WTC11 (cell line): ENCODE measurements around the gene PKDCC. TPM values are rescaled to one million over a fixed set of nuclear protein-coding genes. Genes with fewer than 3 reads are reported as not detected.

Experiments used
- ATAC-seq: fragments of 200-7000 bp; cut with Tn5 transposase; 2 replicates; pipeline ENCODE4 v1.10.0; 2021; ENCODE audit warnings: mild to moderate bottlenecking, moderate library complexity
- CTCF ChIA-PET: fragments of 300-600 bp; sonication (Branson Sonifier 250); formaldehyde crosslinking; loops from one replicate; lab custom pipeline; 2021; ENCODE audit warnings: antibody characterized with exemption; lab: Charles Lee
- POLR2A ChIA-PET: fragments of 350-600 bp; sonication (Branson Sonifier 250); formaldehyde crosslinking; loops from one replicate; lab custom pipeline; 2021; ENCODE audit warnings: antibody characterized with exemption; lab: Charles Lee
- DNase-seq: peaks from one replicate; pipeline ENCODE4 v3.0.0; 2021; ENCODE audit warnings: low spot score
- H3K27ac Mint-ChIP-seq: 2 replicates; pipeline ENCODE4 v1.8.0; 2021; ENCODE audit warnings: mixed read lengths
- H3K27me3 Mint-ChIP-seq: 2 replicates; pipeline ENCODE4 v1.8.0; 2021; ENCODE audit warnings: low read depth, mild to moderate bottlenecking, moderate library complexity, mixed read lengths
- H3K36me3 Mint-ChIP-seq: 2 replicates; pipeline ENCODE4 v1.8.0; 2021; ENCODE audit warnings: mixed read lengths
- H3K4me1 Mint-ChIP-seq: 2 replicates; pipeline ENCODE4 v1.8.0; 2022; ENCODE audit warnings: mixed read lengths
- H3K4me3 Mint-ChIP-seq: 2 replicates; pipeline ENCODE4 v1.8.0; 2021; ENCODE audit warnings: mild to moderate bottlenecking, moderate library complexity, mixed read lengths
- H3K9me3 Mint-ChIP-seq: 2 replicates; pipeline ENCODE4 v1.8.0; 2021; ENCODE audit warnings: mixed read lengths
- AFF4 ChIP-seq: sonication (generic); formaldehyde crosslinking; IDR thresholded peaks from 2 replicates; pipeline ENCODE4 v1.8.1; 2023; ENCODE audit warnings: mild to moderate bottlenecking, missing genetic modification reagents, borderline replicate concordance
- ATF3 ChIP-seq: sonication (generic); formaldehyde crosslinking; conservative IDR thresholded peaks from 2 replicates; pipeline ENCODE4 v1.8.1; 2022; ENCODE audit warnings: mild to moderate bottlenecking, missing genetic modification reagents
- HMGXB4 ChIP-seq: sonication (generic); formaldehyde crosslinking; IDR thresholded peaks from 2 replicates; pipeline ENCODE4 v1.8.1; 2023; ENCODE audit warnings: mild to moderate bottlenecking, moderate library complexity, missing genetic modification reagents
- NFATC4 ChIP-seq: fragments of 250-450 bp; sonication (Bioruptor Pico); IDR thresholded peaks from 2 replicates; pipeline ENCODE4 v1.9.0; 2021; ENCODE audit warnings: mild to moderate bottlenecking
- PREB ChIP-seq: sonication (generic); formaldehyde crosslinking; IDR thresholded peaks from 2 replicates; pipeline ENCODE4 v1.8.1; 2022; ENCODE audit warnings: mild to moderate bottlenecking, missing genetic modification reagents, moderate library complexity, borderline replicate concordance
- ZNF138 ChIP-seq: sonication (generic); formaldehyde crosslinking; conservative IDR thresholded peaks from 2 replicates; pipeline ENCODE4 v1.8.1; 2022; ENCODE audit warnings: mild to moderate bottlenecking, moderate library complexity, missing genetic modification reagents
- ZNF219 ChIP-seq: sonication (generic); formaldehyde crosslinking; IDR thresholded peaks from 2 replicates; pipeline ENCODE4 v1.8.0; 2023; ENCODE audit warnings: missing genetic modification reagents, mild to moderate bottlenecking, borderline replicate concordance
- ZNF317 ChIP-seq: sonication (generic); formaldehyde crosslinking; IDR thresholded peaks from 2 replicates; pipeline ENCODE4 v1.8.1; 2023; ENCODE audit warnings: low read depth, mild to moderate bottlenecking, moderate library complexity, missing genetic modification reagents, borderline replicate concordance
- ZNF396 ChIP-seq: fragments of 250-450 bp; sonication (Bioruptor Pico); IDR thresholded peaks from 2 replicates; pipeline ENCODE4 v1.8.0; 2021; ENCODE audit warnings: mild to moderate bottlenecking, moderate library complexity, borderline replicate concordance
- total RNA-seq: library from RNA; stranded (reverse); gene quantifications from 3 replicates; pipeline ENCODE4 v1.2.3, GENCODE V29; 2021
- TF ChIP-seq, protein P1 (sequence below): sonication (generic); formaldehyde crosslinking; IDR thresholded peaks from 2 replicates; pipeline ENCODE4 v1.8.0; 2023; ENCODE audit warnings: missing genetic modification reagents
- TF ChIP-seq, protein P2 (sequence below): sonication (generic); formaldehyde crosslinking; IDR thresholded peaks from 2 replicates; pipeline ENCODE4 v1.8.1; 2022; ENCODE audit warnings: missing genetic modification reagents, borderline replicate concordance
- TF ChIP-seq, protein P3 (sequence below): sonication (generic); formaldehyde crosslinking; IDR thresholded peaks from 2 replicates; pipeline ENCODE4 v1.8.1; 2022; ENCODE audit warnings: low read depth, missing genetic modification reagents, borderline replicate concordance
- TF ChIP-seq, protein P4 (sequence below): sonication (generic); formaldehyde crosslinking; IDR thresholded peaks from 2 replicates; pipeline ENCODE4 v1.8.0; 2022; ENCODE audit warnings: missing genetic modification reagents

Gene PKDCC
- total RNA-seq, 1 experiment from 2014 or later = 27.3 TPM

DNA sequence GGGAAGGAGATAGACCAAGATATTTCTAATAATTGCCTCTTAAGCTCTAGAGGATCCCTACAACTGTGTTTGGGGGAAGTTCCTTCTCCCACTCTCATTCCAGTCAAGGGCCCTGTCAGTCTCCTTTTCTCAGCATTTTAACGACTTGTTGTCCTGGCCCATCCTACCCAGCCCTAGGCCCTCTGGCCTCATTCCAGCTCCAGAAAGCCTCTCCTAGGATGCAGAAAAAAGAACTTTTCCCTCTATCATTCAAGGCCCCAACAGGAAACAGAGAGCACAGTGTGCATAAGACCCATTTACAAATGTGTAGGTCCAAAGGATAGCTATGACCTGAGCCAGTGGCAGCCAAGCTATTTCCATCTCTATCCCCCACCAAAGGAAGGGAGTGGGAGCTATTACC is 14.0 kb downstream of the PKDCC start:
- TF ChIP-seq, protein P1, sequence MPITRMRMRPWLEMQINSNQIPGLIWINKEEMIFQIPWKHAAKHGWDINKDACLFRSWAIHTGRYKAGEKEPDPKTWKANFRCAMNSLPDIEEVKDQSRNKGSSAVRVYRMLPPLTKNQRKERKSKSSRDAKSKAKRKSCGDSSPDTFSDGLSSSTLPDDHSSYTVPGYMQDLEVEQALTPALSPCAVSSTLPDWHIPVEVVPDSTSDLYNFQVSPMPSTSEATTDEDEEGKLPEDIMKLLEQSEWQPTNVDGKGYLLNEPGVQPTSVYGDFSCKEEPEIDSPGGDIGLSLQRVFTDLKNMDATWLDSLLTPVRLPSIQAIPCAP (CRISPR knock-in tag) = no peak
- TF ChIP-seq, protein P2, sequence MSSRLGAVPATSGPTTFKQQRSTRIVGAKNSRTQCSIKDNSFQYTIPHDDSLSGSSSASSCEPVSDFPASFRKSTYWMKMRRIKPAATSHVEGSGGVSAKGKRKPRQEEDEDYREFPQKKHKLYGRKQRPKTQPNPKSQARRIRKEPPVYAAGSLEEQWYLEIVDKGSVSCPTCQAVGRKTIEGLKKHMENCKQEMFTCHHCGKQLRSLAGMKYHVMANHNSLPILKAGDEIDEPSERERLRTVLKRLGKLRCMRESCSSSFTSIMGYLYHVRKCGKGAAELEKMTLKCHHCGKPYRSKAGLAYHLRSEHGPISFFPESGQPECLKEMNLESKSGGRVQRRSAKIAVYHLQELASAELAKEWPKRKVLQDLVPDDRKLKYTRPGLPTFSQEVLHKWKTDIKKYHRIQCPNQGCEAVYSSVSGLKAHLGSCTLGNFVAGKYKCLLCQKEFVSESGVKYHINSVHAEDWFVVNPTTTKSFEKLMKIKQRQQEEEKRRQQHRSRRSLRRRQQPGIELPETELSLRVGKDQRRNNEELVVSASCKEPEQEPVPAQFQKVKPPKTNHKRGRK (CRISPR knock-in tag) = no peak
- TF ChIP-seq, protein P3, sequence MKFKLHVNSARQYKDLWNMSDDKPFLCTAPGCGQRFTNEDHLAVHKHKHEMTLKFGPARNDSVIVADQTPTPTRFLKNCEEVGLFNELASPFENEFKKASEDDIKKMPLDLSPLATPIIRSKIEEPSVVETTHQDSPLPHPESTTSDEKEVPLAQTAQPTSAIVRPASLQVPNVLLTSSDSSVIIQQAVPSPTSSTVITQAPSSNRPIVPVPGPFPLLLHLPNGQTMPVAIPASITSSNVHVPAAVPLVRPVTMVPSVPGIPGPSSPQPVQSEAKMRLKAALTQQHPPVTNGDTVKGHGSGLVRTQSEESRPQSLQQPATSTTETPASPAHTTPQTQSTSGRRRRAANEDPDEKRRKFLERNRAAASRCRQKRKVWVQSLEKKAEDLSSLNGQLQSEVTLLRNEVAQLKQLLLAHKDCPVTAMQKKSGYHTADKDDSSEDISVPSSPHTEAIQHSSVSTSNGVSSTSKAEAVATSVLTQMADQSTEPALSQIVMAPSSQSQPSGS (CRISPR knock-in tag) = no peak
- TF ChIP-seq, protein P4, sequence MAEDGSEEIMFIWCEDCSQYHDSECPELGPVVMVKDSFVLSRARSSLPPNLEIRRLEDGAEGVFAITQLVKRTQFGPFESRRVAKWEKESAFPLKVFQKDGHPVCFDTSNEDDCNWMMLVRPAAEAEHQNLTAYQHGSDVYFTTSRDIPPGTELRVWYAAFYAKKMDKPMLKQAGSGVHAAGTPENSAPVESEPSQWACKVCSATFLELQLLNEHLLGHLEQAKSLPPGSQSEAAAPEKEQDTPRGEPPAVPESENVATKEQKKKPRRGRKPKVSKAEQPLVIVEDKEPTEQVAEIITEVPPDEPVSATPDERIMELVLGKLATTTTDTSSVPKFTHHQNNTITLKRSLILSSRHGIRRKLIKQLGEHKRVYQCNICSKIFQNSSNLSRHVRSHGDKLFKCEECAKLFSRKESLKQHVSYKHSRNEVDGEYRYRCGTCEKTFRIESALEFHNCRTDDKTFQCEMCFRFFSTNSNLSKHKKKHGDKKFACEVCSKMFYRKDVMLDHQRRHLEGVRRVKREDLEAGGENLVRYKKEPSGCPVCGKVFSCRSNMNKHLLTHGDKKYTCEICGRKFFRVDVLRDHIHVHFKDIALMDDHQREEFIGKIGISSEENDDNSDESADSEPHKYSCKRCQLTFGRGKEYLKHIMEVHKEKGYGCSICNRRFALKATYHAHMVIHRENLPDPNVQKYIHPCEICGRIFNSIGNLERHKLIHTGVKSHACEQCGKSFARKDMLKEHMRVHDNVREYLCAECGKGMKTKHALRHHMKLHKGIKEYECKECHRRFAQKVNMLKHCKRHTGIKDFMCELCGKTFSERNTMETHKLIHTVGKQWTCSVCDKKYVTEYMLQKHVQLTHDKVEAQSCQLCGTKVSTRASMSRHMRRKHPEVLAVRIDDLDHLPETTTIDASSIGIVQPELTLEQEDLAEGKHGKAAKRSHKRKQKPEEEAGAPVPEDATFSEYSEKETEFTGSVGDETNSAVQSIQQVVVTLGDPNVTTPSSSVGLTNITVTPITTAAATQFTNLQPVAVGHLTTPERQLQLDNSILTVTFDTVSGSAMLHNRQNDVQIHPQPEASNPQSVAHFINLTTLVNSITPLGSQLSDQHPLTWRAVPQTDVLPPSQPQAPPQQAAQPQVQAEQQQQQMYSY (CRISPR knock-in tag) = no peak
- ATAC-seq = no peak
- H3K27me3 Mint-ChIP-seq = no peaks in the 10 kb centered on the region
- no peaks in the 10 kb centered on the region for H3K4me1 Mint-ChIP-seq
- no peak overlapping the region for H3K27ac Mint-ChIP-seq
- ChIA-PET CTCF (interaction anchor here (1.3 to 4.5 kb wide), 2 partner anchors 10 to 191 kb away, joined by 3 to 21 read pairs; no protein-coding TSS in a partner anchor), POLR2A (interaction anchor here (0.7 kb wide), 1 partner anchor 114 kb away, joined by 3 read pairs; no protein-coding TSS in a partner anchor)
- H3K4me3 Mint-ChIP-seq = no peak overlapping the region
- DNase-seq = no peak
- H3K9me3 Mint-ChIP-seq = no peaks in the 10 kb centered on the region
- peaks cover 13% of the 10 kb centered on the region for H3K36me3 Mint-ChIP-seq

DNA sequence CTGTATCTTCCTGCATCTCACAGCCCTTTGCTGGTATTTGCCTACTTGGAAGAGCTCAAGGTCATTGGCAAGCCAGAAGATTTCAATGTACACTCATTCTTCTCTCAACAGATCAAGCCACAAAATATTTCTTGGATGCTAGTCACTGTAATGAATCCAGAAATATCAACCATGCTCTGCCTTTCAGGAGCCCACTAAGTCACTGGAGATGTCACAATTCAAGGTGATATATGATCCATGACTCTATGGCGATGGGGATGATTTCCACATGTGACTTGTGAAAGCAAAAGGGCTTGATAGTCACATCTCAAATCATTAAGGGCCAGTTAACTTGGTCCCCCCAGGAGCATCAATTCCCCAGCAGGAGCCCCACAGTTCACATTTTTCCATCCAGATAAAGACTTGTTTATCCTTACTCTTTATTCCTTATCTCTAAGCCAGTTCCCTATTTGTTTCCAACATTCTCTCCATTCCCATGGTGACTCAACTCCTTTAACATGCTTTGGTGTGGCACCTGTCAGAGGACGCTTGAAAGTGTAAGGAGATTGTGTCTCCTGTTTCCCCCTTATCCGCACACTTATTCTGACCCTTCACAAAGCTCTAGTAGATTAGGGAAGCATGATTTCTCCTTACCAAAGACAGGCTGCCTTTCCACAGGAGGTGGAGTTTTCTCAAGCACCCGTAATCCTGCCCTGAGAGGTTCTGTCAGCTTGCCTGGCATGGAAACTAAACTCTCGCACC is 15.8 kb downstream of the PKDCC start:
- peaks cover 5% of the 10 kb centered on the region; the same call in 1 of the 2 replicates for H3K36me3 Mint-ChIP-seq
- no peak overlapping the region for H3K4me3 Mint-ChIP-seq
- DNase-seq = no peak
- no peak overlapping the region for H3K27ac Mint-ChIP-seq
- CTCF ChIA-PET = interaction anchor here (1.7 kb wide), 1 partner anchor 9 kb away, joined by 6 read pairs; no protein-coding TSS in a partner anchor
- H3K27me3 Mint-ChIP-seq = no peaks in the 10 kb centered on the region
- H3K9me3 Mint-ChIP-seq = no peaks in the 10 kb centered on the region
- POLR2A ChIA-PET = no interaction called here
- peaks cover 10% of the 10 kb centered on the region for H3K4me1 Mint-ChIP-seq
- no peak for ATAC-seq
- TF ChIP-seq HMGXB4 (CRISPR knock-in tag) = no peak
- no peak for TF ChIP-seq PREB
- TF ChIP-seq NFATC4 (CRISPR knock-in tag) = no peak
- no peak for TF ChIP-seq ZNF219 (CRISPR knock-in tag)
- TF ChIP-seq ATF3 = no peak
- TF ChIP-seq ZNF138 (CRISPR knock-in tag) = no peak
- no peak for TF ChIP-seq ZNF396 (CRISPR knock-in tag)
- TF ChIP-seq ZNF317 (CRISPR knock-in tag) = no peak
- TF ChIP-seq AFF4 = no peak
